Mucosa of descending colon (tissue), 3 donors: Measurements from ENCODE around the gene MFSD11. TPM values are rescaled to one million over a fixed set of nuclear protein-coding genes. Genes with fewer than 3 reads are reported as not detected.
"Not testable (repeated sequence)": the region's sequence is repeated elsewhere in the genome, so short reads cannot be mapped to it uniquely, and the experiment has no call there.

Experiments
- ATAC-seq: fragments of 200-7000 bp; cut with Tn5 transposase; one replicate; pipeline ENCODE4 v1.9.1; 2020; ENCODE audit warnings: mild to moderate bottlenecking, moderate library complexity
- DNase-seq, 3 donors: peaks; one replicate each; pipeline ENCODE4 v3.0.0-alpha.2; 2020
- H3K36me3 ChIP-seq: fragments of 200-600 bp; one replicate; pipeline ENCODE4 v1.8.0; 2021; ENCODE audit warnings: low read depth, mild to moderate bottlenecking
- H3K4me1 ChIP-seq: fragments of 200-600 bp; one replicate; pipeline ENCODE4 v1.8.0; 2021; ENCODE audit warnings: low read depth, mild to moderate bottlenecking
- H3K4me3 ChIP-seq: fragments of 200-600 bp; one replicate; pipeline ENCODE4 v1.8.0; 2021; ENCODE audit warnings: mild to moderate bottlenecking
- H3K9me3 ChIP-seq: fragments of 200-600 bp; one replicate; pipeline ENCODE4 v1.8.0; 2021; ENCODE audit warnings: mild to moderate bottlenecking
- CTCF ChIP-seq: fragments of 200-600 bp; IDR thresholded peaks from one replicate; pipeline ENCODE4 v1.8.0; 2022; ENCODE audit warnings: antibody characterized with exemption, mild to moderate bottlenecking
- intact Hi-C, 2 donors: fragments of 100-400 bp; cut with DNase I in 1 of 2; cut with micrococcal nuclease in 1 of 2; formaldehyde crosslinking; loops; one replicate each; pipeline versions ENCODE4 v1.11.0 to v1.11.1; 2022; cut with DNase I, micrococcal nuclease
- total RNA-seq, 3 donors: library from RNA; stranded (reverse); fragmentation: NEBNext Ultra II Directional in 2 of 3; extraction: Animal tissue kit (Norgen Biotek cat#: 25700) in 2 of 3; gene quantifications; one replicate each; pipeline versions ENCODE4 v1.2.1 to v1.2.4, GENCODE V29; 2021 to 2023
- donor health status: DM: no; HTN: no; CAD: no; lungs with moderate emphysema.
- donor health status: DM: no; HTN: no; CAD: no.
- donor health status: DM: no; HTN: yes; CAD: no.

Gene MFSD11
- total RNA-seq, 3 donors from 2014 or later, result 31.2 to 38.2 (median 33.2) TPM

GRCh38 chr17:76723812-76724211 is 14.1 kb upstream of the MFSD11 start:
- no peak for TF ChIP-seq CTCF
- Histone ChIP-seq H3K4me3 (no peak overlapping the region), H3K9me3 (no peaks in the 10 kb centered on the region), H3K36me3 (peaks cover 27% of the 10 kb centered on the region), H3K4me1 (peaks cover 27% of the 10 kb centered on the region)
- no peak for ATAC-seq
- intact Hi-C loops, result no loop called here
- DNase-seq, result no peak

GRCh38 chr17:76725580-76726230 is 12.2 kb upstream of the MFSD11 start:
- Histone ChIP-seq H3K36me3 (peaks cover 14% of the 10 kb centered on the region), H3K9me3 (no peaks in the 10 kb centered on the region), H3K4me3 (peak overlapping the region; percentile 86), H3K4me1 (peaks cover 27% of the 10 kb centered on the region)
- TF ChIP-seq CTCF, result no peak
- DNase-seq (peak; percentile 88 to 91 (median 88)), ATAC-seq (peak; percentile 63)
- intact Hi-C loops, result no loop called here

- DNase-seq (peak; percentile 96 to 99 (median 97)), ATAC-seq (peak; percentile 90)
- Histone ChIP-seq H3K9me3 (no peaks in the 10 kb centered on the region), H3K4me3 (peak within 1 kb of the TSS; percentile 86), H3K4me1 (peaks cover 24% of the 10 kb centered on the region), H3K36me3 (peaks cover 10% of the 10 kb centered on the region)
- no peak for TF ChIP-seq CTCF
- intact Hi-C loops, result no loop called here
These were observed 11.6 kb upstream of the MFSD11 start, which contains the start of gene JMJD6 for GRCh38 chr17:76726231-76726775. Gene JMJD6, minus strand, starts transcription at chr17:76726606. Its CDS starts 131 bp downstream, at chr17:76726475.

GRCh38 chr17:76726776-76727718 is 10.9 kb upstream of the MFSD11 start, which contains the start of gene METTL23:
Gene METTL23, plus strand, starts transcription at chr17:76726839. Its CDS starts 2,872 bp downstream, at chr17:76729711.
- DNase-seq, result peak; percentile 90 to 94 (median 90)
- peak; percentile 71 for ATAC-seq
- peak within 1 kb of the TSS; percentile 86 for H3K4me3 ChIP-seq
- no peaks in the 10 kb centered on the region for H3K9me3 ChIP-seq
- H3K36me3 ChIP-seq, result peaks cover 4% of the 10 kb centered on the region
- H3K4me1 ChIP-seq, result peaks cover 24% of the 10 kb centered on the region
- intact Hi-C loops, result no loop called here
- peak; percentile 56 for TF ChIP-seq CTCF

- H3K4me1 ChIP-seq, result peaks cover 24% of the 10 kb centered on the region
- no peak for TF ChIP-seq CTCF
- H3K9me3 ChIP-seq, result no peaks in the 10 kb centered on the region
- DNase-seq (peak in 1 of 3 donors; percentile 39), ATAC-seq (no peak)
- no peak overlapping the region for H3K4me3 ChIP-seq
- intact Hi-C loops, result no loop called here
- H3K36me3 ChIP-seq, result no peaks in the 10 kb centered on the region
These were observed 10.0 kb upstream of the MFSD11 start for GRCh38 chr17:76727745-76728456.

GRCh38 chr17:76731800-76732733 is 5.9 kb upstream of the MFSD11 start:
- H3K4me3 ChIP-seq, H3K36me3 ChIP-seq, H3K9me3 ChIP-seq, intact Hi-C loops, ATAC-seq, DNase-seq: not testable (repeated sequence)
- peaks cover 21% of the 10 kb centered on the region for H3K4me1 ChIP-seq
